ENCODE measurements around the gene ARHGEF39. TPM values are rescaled to one million over a fixed set of nuclear protein-coding genes. Genes with fewer than 3 reads are reported as not detected.

The ARHGEF39 gene
- total and polyA plus RNA-seq, 9 of the 15 experiments (the other 6 are each of a cell fraction or from before 2014, with no cell fraction given), result 2.8 to 21.7 (median 12.9) TPM

DNA sequence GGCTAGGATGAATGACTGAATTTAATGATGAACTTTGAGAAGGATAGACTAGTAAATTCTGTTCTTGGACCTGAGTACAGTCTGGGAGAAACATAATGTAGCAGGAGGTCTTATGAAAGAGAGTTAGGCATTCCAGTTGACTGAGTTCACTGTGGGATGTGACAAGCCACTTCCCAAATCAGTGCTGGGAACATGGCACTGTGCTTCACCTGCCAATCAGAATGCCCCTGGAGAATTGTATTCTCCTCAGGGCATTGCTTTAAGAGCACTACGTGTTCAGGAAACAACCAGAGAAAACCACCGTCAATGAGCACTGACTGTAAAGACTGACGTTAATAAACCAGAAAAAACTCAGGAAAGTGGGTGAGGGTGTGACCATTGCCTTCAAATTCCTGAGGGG lies 5.7 kb downstream of the ARHGEF39 start:
- no peak for FAIRE-seq
- Histone ChIP-seq H3K4me3 (peak overlapping the region; percentile 89), H4K20me1 (replicated peaks; ENCODE audit: control insufficient read depth, insufficient read depth, low read length) (no peaks in the 10 kb centered on the region), H3K4me1 (replicated peaks in 1 of 2; ENCODE audit: control insufficient read depth in 2 of 2, insufficient read depth in 2 of 2, low read length in 2 of 2) (peaks cover 14 to 36% of the 10 kb centered on the region in 2 experiments), H3K9me3 (replicated peaks; ENCODE audit: control insufficient read depth, insufficient read depth, low read depth, low read length) (no peaks in the 10 kb centered on the region), H3K79me2 (ENCODE audit: control insufficient read depth, insufficient read depth, low read length) (peaks cover 20% of the 10 kb centered on the region), H3K9me1 (ENCODE audit: control insufficient read depth, insufficient read depth, low read length) (no peaks in the 10 kb centered on the region), H2AFZ (ENCODE audit: low read depth, low read length) (no peak overlapping the region), H3K9ac (ENCODE audit: insufficient read depth in 1 of 2, low read depth in 2 of 2, low read length in 2 of 2) (peak overlapping the region in 1 of 2 experiments; percentile 86; a peak in 1 of 4 replicates), H3K4me2 (ENCODE audit: insufficient read depth, low read length) (peak overlapping the region; percentile 96; the same call in 1 of the 2 replicates), H3K27ac (ENCODE audit: extremely low read depth, low read depth, low read length) (peak overlapping the region; percentile 98; the same call in 1 of the 3 replicates), H3K36me3 (ENCODE audit: control insufficient read depth, insufficient read depth, low read length) (peaks cover 36% of the 10 kb centered on the region; the same call in 2 of the 3 replicates), H3K27me3 (ENCODE audit: control insufficient read depth in 2 of 2, insufficient read depth in 2 of 2, low read length in 2 of 2) (no peaks in the 10 kb centered on the region)
- no TSS peak for BruUV-seq (replicated peaks)
- CTCF ChIA-PET (ENCODE audit: low intra/inter-chr PET ratio), result no interaction called here
- ATAC-seq, result no peak
- POLR2A ChIA-PET, result interaction anchor here (0.8 to 1.1 kb wide), 3 partner anchors 37 to 544 kb away, joined by 3 to 8 read pairs (median 5); partner anchors contain the start of gene ATOSB
- intact Hi-C loops (cut with micrococcal nuclease), result loop anchor here (5.0 kb wide), 1 partner anchor 38 kb away; no protein-coding TSS in a partner anchor
- no peak for DNase-seq (ENCODE audit: extremely low read depth in 1 of 4, low spot score in 3 of 4)
- 85% methylated on average over 2 of the region's 3 CpGs for WGBS (ENCODE audit: insufficient coverage, low coverage, missing lambda C conversion rate)
- in situ Hi-C loops (cut with MboI), result no loop called here
- TF ChIP-seq, protein P1, sequence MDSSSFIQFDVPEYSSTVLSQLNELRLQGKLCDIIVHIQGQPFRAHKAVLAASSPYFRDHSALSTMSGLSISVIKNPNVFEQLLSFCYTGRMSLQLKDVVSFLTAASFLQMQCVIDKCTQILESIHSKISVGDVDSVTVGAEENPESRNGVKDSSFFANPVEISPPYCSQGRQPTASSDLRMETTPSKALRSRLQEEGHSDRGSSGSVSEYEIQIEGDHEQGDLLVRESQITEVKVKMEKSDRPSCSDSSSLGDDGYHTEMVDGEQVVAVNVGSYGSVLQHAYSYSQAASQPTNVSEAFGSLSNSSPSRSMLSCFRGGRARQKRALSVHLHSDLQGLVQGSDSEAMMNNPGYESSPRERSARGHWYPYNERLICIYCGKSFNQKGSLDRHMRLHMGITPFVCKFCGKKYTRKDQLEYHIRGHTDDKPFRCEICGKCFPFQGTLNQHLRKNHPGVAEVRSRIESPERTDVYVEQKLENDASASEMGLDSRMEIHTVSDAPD (CRISPR knock-in tag; IDR thresholded peaks at IDR 0.05), result no peak
- TF ChIP-seq POLR3A (IDR thresholded peaks at IDR 0.05; ENCODE audit: borderline replicate concordance, extremely low read depth, insufficient read depth, insufficient read length) (no peak), CBX3 (IDR thresholded peaks at IDR 0.05; ENCODE audit: borderline replicate concordance in 1 of 2, low read length in 2 of 2) (no peak), ZBTB1 (CRISPR knock-in tag; IDR thresholded peaks at IDR 0.05; ENCODE audit: borderline replicate concordance, low read depth) (no peak)
- TF ChIP-seq, protein P2, sequence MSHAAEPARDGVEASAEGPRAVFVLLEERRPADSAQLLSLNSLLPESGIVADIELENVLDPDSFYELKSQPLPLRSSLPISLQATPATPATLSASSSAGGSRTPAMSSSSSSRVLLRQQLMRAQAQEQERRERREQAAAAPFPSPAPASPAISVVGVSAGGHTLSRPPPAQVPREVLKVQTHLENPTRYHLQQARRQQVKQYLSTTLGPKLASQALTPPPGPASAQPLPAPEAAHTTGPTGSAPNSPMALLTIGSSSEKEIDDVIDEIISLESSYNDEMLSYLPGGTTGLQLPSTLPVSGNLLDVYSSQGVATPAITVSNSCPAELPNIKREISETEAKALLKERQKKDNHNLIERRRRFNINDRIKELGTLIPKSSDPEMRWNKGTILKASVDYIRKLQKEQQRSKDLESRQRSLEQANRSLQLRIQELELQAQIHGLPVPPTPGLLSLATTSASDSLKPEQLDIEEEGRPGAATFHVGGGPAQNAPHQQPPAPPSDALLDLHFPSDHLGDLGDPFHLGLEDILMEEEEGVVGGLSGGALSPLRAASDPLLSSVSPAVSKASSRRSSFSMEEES (CRISPR knock-in tag; IDR thresholded peaks at IDR 0.05), result no peak
